ENCODE results near the gene DAAM1. TPM values are rescaled to one million over a fixed set of nuclear protein-coding genes. Genes with fewer than 3 reads are reported as not detected.

Gene DAAM1
- total RNA-seq, 1 experiment from 2014 or later: 35.3 TPM

DNA sequence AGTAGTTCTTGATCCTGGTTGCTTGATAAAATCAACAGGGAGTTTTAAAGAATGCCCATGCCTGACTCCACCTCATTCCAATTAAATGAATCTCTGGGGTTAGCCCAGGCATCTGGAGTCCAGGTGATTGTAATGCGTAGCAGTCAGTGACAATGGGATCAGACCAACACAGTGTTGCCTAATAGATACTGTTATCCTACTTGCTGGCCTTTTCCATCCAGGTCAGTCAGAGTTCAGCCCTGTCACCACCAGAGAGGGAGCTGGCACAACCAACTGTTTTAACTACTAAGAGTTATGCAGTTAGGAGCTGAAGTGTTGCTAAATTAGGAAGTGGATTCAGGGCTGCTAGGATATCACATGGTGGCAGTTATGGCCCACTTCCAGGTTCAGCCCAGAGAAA, 169.6 kb downstream of the DAAM1 start:
- Mint-ChIP-seq H3K4me1 (ENCODE audit: low read depth, unreplicated experiment) (peaks cover 9% of the 10 kb centered on the region), H3K27ac (ENCODE audit: unreplicated experiment) (no peak overlapping the region), H3K27me3 (ENCODE audit: insufficient read depth, unreplicated experiment) (no peaks in the 10 kb centered on the region), H3K9me3 (ENCODE audit: unreplicated experiment) (no peaks in the 10 kb centered on the region), H3K36me3 (ENCODE audit: insufficient read depth, unreplicated experiment) (peaks cover 9% of the 10 kb centered on the region), H3K4me3 (ENCODE audit: unreplicated experiment) (no peak overlapping the region)
- Histone ChIP-seq H3K36me3 (ENCODE audit: control insufficient read depth, insufficient read depth, low read length) (no peaks in the 10 kb centered on the region), H3K27me3 (replicated peaks; ENCODE audit: control insufficient read depth, insufficient read depth, low read length) (no peaks in the 10 kb centered on the region), H3K4me3 (ENCODE audit: low read depth, low read length) (no peak overlapping the region), H3K4me1 (peaks cover 12% of the 10 kb centered on the region), H3K9me3 (no peaks in the 10 kb centered on the region)
- POLR2A ChIA-PET: no interaction called here
- TF ChIP-seq, protein P1, sequence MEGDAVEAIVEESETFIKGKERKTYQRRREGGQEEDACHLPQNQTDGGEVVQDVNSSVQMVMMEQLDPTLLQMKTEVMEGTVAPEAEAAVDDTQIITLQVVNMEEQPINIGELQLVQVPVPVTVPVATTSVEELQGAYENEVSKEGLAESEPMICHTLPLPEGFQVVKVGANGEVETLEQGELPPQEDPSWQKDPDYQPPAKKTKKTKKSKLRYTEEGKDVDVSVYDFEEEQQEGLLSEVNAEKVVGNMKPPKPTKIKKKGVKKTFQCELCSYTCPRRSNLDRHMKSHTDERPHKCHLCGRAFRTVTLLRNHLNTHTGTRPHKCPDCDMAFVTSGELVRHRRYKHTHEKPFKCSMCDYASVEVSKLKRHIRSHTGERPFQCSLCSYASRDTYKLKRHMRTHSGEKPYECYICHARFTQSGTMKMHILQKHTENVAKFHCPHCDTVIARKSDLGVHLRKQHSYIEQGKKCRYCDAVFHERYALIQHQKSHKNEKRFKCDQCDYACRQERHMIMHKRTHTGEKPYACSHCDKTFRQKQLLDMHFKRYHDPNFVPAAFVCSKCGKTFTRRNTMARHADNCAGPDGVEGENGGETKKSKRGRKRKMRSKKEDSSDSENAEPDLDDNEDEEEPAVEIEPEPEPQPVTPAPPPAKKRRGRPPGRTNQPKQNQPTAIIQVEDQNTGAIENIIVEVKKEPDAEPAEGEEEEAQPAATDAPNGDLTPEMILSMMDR (IDR thresholded peaks at IDR 0.05; ENCODE audit: insufficient read depth in 1 of 2, low read depth in 1 of 2, low read length in 1 of 2, severe bottlenecking in 1 of 2, unreplicated experiment in 1 of 2): no peak
- no TSS peak for BruUV-seq (replicated peaks)
- DNase-seq: peak in 1 of 2 experiments; percentile 11
- intact Hi-C loops (cut with micrococcal nuclease; ENCODE audit: unreplicated experiment): no loop called here
- CTCF ChIA-PET: interaction anchor here (1.2 kb wide), 1 partner anchor 9 kb away, joined by 5 read pairs; no protein-coding TSS in a partner anchor

DNA sequence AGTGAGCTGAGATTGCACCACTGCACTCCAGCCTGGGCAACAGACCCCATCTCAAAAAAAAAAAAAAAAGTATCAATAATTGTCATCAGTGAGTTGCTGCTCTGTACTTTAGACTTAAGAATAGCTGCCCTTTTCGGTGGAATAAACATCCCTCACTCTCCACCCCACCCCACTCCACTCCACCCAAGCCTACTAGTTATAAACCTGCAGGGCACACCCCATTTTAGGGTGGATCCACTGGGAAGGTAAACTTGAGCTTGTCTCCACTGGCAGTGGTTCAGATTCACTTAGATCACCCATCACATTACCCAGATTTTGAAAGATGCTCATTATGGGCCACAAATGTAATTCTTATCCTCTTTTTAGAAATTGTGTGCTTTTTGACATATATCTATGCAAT, 170.3 kb downstream of the DAAM1 start:
- no peak for DNase-seq
- H3K4me1 Mint-ChIP-seq (ENCODE audit: low read depth, unreplicated experiment): peaks cover 9% of the 10 kb centered on the region
- peaks cover 12% of the 10 kb centered on the region for H3K4me1 ChIP-seq
- no peaks in the 10 kb centered on the region for H3K9me3 Mint-ChIP-seq (ENCODE audit: unreplicated experiment)
- no peaks in the 10 kb centered on the region for H3K36me3 ChIP-seq (ENCODE audit: control insufficient read depth, insufficient read depth, low read length)
- TF ChIP-seq, protein P1 (IDR thresholded peaks at IDR 0.05; ENCODE audit: insufficient read depth in 1 of 2, low read depth in 1 of 2, low read length in 1 of 2, severe bottlenecking in 1 of 2, unreplicated experiment in 1 of 2): no peak
- H3K27ac Mint-ChIP-seq (ENCODE audit: unreplicated experiment): no peak overlapping the region
- no peak overlapping the region for H3K4me3 Mint-ChIP-seq (ENCODE audit: unreplicated experiment)
- no peak overlapping the region for H3K4me3 ChIP-seq (ENCODE audit: low read depth, low read length)
- no peaks in the 10 kb centered on the region for H3K9me3 ChIP-seq
- intact Hi-C loops (cut with micrococcal nuclease; ENCODE audit: unreplicated experiment): no loop called here
- ChIA-PET CTCF (interaction anchor here (0.6 to 1.2 kb wide), 2 partner anchors 9 to 23 kb away, joined by 3 to 5 read pairs; no protein-coding TSS in a partner anchor), POLR2A (no interaction called here)
- peaks cover 9% of the 10 kb centered on the region for H3K36me3 Mint-ChIP-seq (ENCODE audit: insufficient read depth, unreplicated experiment)
- no TSS peak for BruUV-seq (replicated peaks)
- no peaks in the 10 kb centered on the region for H3K27me3 Mint-ChIP-seq (ENCODE audit: insufficient read depth, unreplicated experiment)
- H3K27me3 ChIP-seq (replicated peaks; ENCODE audit: control insufficient read depth, insufficient read depth, low read length): no peaks in the 10 kb centered on the region

DNA sequence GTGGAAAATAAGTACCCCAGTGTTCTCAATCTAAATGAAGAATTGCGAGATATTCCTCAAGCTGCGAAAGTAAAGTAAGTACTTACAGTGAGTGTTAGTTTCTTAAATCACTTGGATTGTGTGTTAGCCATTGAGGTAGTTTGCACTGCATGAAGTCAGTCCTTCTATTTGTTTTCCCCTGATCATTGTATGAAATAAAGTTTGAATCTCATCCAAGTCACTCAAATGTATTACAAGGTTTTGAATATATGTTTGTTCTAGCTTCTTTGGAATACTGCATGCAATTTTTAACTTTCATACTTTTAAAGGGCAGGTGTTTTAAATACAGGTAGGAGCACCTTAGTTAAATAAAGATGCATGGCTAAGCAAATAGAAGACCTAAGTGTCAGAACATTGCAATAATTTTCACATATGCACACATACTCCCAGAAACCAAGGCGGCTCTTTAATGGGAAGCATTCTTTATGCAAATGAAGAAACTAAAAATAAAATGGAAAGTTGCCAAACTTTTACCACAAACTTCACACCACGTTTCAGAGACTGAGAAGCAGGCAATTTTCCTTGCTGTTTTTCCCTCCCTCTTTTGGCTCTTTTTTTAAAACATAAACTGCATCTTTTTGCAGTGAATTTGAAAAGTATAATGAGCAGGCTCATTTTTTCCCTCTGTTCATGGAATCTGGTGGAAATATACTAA, 171.1 kb downstream of the DAAM1 start:
- TF ChIP-seq, protein P1 (IDR thresholded peaks at IDR 0.05; ENCODE audit: insufficient read depth in 1 of 2, low read depth in 1 of 2, low read length in 1 of 2, severe bottlenecking in 1 of 2, unreplicated experiment in 1 of 2): no peak
- Histone ChIP-seq H3K4me3 (ENCODE audit: low read depth, low read length) (no peak overlapping the region), H3K27me3 (replicated peaks; ENCODE audit: control insufficient read depth, insufficient read depth, low read length) (no peaks in the 10 kb centered on the region), H3K36me3 (ENCODE audit: control insufficient read depth, insufficient read depth, low read length) (no peaks in the 10 kb centered on the region), H3K4me1 (peaks cover 12% of the 10 kb centered on the region), H3K9me3 (no peaks in the 10 kb centered on the region)
- intact Hi-C loops (cut with micrococcal nuclease; ENCODE audit: unreplicated experiment): no loop called here
- ChIA-PET POLR2A (no interaction called here), CTCF (interaction anchor here (1.2 kb wide), 1 partner anchor 10 kb away, joined by 5 read pairs; no protein-coding TSS in a partner anchor)
- Mint-ChIP-seq H3K9me3 (ENCODE audit: unreplicated experiment) (no peaks in the 10 kb centered on the region), H3K4me3 (ENCODE audit: unreplicated experiment) (no peak overlapping the region), H3K4me1 (ENCODE audit: low read depth, unreplicated experiment) (peaks cover 9% of the 10 kb centered on the region), H3K36me3 (ENCODE audit: insufficient read depth, unreplicated experiment) (peaks cover 14% of the 10 kb centered on the region), H3K27ac (ENCODE audit: unreplicated experiment) (no peak overlapping the region), H3K27me3 (ENCODE audit: insufficient read depth, unreplicated experiment) (no peaks in the 10 kb centered on the region)
- no peak for DNase-seq
- BruUV-seq (replicated peaks): no TSS peak
